Fibroblast of lung (primary cell): Measurements from ENCODE around the gene CLEC16A.

Source experiments
- CTCF ChIP-seq, 2 donors: IDR thresholded peaks in 1 of 2; conservative IDR thresholded peaks in 1 of 2; 1 replicate in 1 of 2; 2 replicates in 1 of 2; pipeline ENCODE4 v1.5.1; 2011 to 2012; ENCODE audit warnings: low read length in 2 of 2, control low read depth in 1 of 2, inconsistent platforms in 1 of 2, low read depth in 1 of 2, mild to moderate bottlenecking in 1 of 2
- EZH2 ChIP-seq: IDR thresholded peaks from 2 replicates; pipeline ENCODE4 v1.5.1; 2012; ENCODE audit warnings: low read length, control low read depth, mild to moderate bottlenecking; ENCODE audit errors: missing control alignments

- no peak for TF ChIP-seq CTCF (conservative IDR thresholded peaks at IDR 0.05 in 1 of 2, IDR thresholded peaks at IDR 0.05 in 1 of 2; ENCODE audit: low read depth in 1 of 2, low read length in 2 of 2)
- TF ChIP-seq EZH2, result no peak
Observed at GRCh38 chr16:10944249-10945064, at the start of gene CLEC16A.
